RWPE2 (cell line): Measurements from ENCODE around the gene HPSE.
"Not testable (repeated sequence)": the region's sequence is repeated elsewhere in the genome, so short reads cannot be mapped to it uniquely, and the experiment has no call there.

ENCODE experiments used
- ATAC-seq: fragments of 200-7000 bp; cut with Tn5 transposase; 3 replicates; pipeline ENCODE4 v1.9.1; 2021; ENCODE audit warnings: low read depth
- DNase-seq: peaks from one replicate; pipeline ENCODE4 v3.0.0-alpha.2; 2020; ENCODE audit warnings: low spot score
- H3K27ac ChIP-seq: fragments of 450-650 bp; 2 replicates; pipeline ENCODE4 v1.5.1; 2017; ENCODE audit warnings: mild to moderate bottlenecking; ENCODE audit not compliant: poor library complexity, severe bottlenecking
- H3K27me3 ChIP-seq: fragments of 250-450 bp; sonication (Bioruptor Pico); 2 replicates; pipeline ENCODE4 v1.5.1; 2021; ENCODE audit warnings: mild to moderate bottlenecking, moderate library complexity; ENCODE audit not compliant: insufficient read depth, poor library complexity, severe bottlenecking
- H3K36me3 ChIP-seq: fragments of 250-450 bp; sonication (Bioruptor Pico); 2 replicates; pipeline ENCODE4 v1.5.1; 2020; ENCODE audit warnings: low read depth, mild to moderate bottlenecking, moderate library complexity
- H3K4me1 ChIP-seq: fragments of 250-450 bp; sonication (Bioruptor Pico); 2 replicates; pipeline ENCODE4 v1.5.1; 2021; ENCODE audit warnings: mild to moderate bottlenecking, moderate library complexity; ENCODE audit not compliant: insufficient read depth, poor library complexity, severe bottlenecking
- H3K4me3 ChIP-seq: fragments of 250-450 bp; sonication (Bioruptor Pico); 2 replicates; pipeline ENCODE4 v1.5.1; 2021; ENCODE audit warnings: mild to moderate bottlenecking, moderate library complexity; ENCODE audit not compliant: severe bottlenecking
- H3K9me3 ChIP-seq: fragments of 250-450 bp; sonication (Bioruptor Pico); 2 replicates; pipeline ENCODE4 v1.5.1; 2021; ENCODE audit warnings: mild to moderate bottlenecking, moderate library complexity; ENCODE audit not compliant: severe bottlenecking
- CTCF ChIP-seq: fragments of 450-650 bp; IDR thresholded peaks from one replicate; pipeline ENCODE4 v1.5.1; 2017; ENCODE audit warnings: mild to moderate bottlenecking, moderate library complexity; ENCODE audit not compliant: poor library complexity, severe bottlenecking

HPSE gene

GRCh38 chr4:83281307-83281706, 53.3 kb downstream of the HPSE start:
- Histone ChIP-seq H3K27ac (no peak overlapping the region), H3K27me3 (no peaks in the 10 kb centered on the region), H3K9me3 (no peaks in the 10 kb centered on the region), H3K36me3 (peaks cover 26% of the 10 kb centered on the region), H3K4me3 (no peak overlapping the region), H3K4me1 (peaks cover 14% of the 10 kb centered on the region)
- DNase-seq = no peak
- TF ChIP-seq CTCF = no peak
- no peak for ATAC-seq

GRCh38 chr4:83276299-83277040, 58.2 kb downstream of the HPSE start:
- ATAC-seq (no peak), DNase-seq (no peak)
- no peaks in the 10 kb centered on the region for H3K9me3 ChIP-seq
- H3K36me3 ChIP-seq = peaks cover 62% of the 10 kb centered on the region
- TF ChIP-seq CTCF = no peak
- peaks cover 3% of the 10 kb centered on the region for H3K4me1 ChIP-seq
- H3K27me3 ChIP-seq = no peaks in the 10 kb centered on the region
- H3K4me3 ChIP-seq = no peak overlapping the region
- H3K27ac ChIP-seq = no peak overlapping the region

GRCh38 chr4:83273926-83274325, 60.7 kb downstream of the HPSE start:
- not testable (repeated sequence) for H3K27me3 ChIP-seq, ATAC-seq, H3K9me3 ChIP-seq, H3K27ac ChIP-seq, DNase-seq, H3K4me3 ChIP-seq, H3K4me1 ChIP-seq
- peaks cover 75% of the 10 kb centered on the region for H3K36me3 ChIP-seq

DNA sequence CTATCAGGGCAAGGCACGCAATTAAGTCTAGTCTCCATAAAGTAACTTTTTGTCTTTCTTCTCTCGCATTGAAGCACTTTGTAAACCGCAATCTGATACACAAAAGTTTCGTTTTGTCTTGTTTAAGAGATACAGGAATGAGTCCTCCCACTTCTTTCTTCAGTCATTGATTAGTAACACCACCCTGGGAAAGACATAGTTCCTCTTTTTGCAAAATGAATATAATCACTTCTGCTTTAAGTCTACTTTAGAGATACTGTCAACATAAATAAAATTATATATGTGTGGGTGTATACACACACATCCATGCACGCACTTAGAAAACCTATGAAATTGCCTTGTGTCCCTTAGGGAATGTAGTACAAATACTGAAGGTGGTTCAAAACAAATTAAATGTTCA, 61.7 kb downstream of the HPSE start:
- Histone ChIP-seq H3K4me1 (peaks cover 9% of the 10 kb centered on the region), H3K4me3 (no peak overlapping the region), H3K27ac (no peak overlapping the region), H3K27me3 (no peaks in the 10 kb centered on the region), H3K36me3 (peaks cover 73% of the 10 kb centered on the region), H3K9me3 (no peaks in the 10 kb centered on the region)
- ATAC-seq = no peak
- TF ChIP-seq CTCF = no peak
- DNase-seq = no peak

DNA sequence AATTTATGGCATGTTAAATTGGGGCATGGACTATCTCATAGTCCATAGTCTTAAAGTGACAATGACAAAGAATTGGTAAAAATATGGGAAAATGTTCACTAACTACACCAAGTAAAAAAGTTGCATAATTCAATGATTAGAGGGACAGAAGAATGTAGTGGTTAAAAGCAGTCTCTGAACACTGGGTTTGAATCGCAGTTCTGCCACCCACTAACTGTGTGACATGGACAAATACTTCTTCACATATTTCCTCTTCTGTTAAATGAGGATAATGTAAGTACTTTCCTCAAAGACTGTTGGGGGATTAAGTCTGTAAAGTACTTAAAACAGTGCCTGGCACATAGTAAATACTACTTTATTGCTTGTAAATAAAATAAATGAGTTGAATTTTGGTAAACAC, 65.4 kb downstream of the HPSE start:
- no peaks in the 10 kb centered on the region for H3K27me3 ChIP-seq
- no peak for ATAC-seq
- TF ChIP-seq CTCF = no peak

More for the DNA sequence above, 65.4 kb downstream of the HPSE start:
- Histone ChIP-seq H3K36me3 (peaks cover 67% of the 10 kb centered on the region), H3K4me3 (no peak overlapping the region), H3K9me3 (no peaks in the 10 kb centered on the region), H3K4me1 (peaks cover 21% of the 10 kb centered on the region), H3K27ac (no peak overlapping the region)
- DNase-seq = no peak
